RWPE2 (cell line): Measurements from ENCODE around the gene DNAH14.
"Not testable (repeated sequence)": the region's sequence is repeated elsewhere in the genome, so short reads cannot be mapped to it uniquely, and the experiment has no call there.

Experiments used
- ATAC-seq: fragments of 200-7000 bp; cut with Tn5 transposase; 3 replicates; pipeline ENCODE4 v1.9.1; 2021; ENCODE audit warnings: low read depth
- DNase-seq: peaks from one replicate; pipeline ENCODE4 v3.0.0-alpha.2; 2020; ENCODE audit warnings: low spot score
- H3K27ac ChIP-seq: fragments of 450-650 bp; 2 replicates; pipeline ENCODE4 v1.5.1; 2017; ENCODE audit warnings: mild to moderate bottlenecking; ENCODE audit not compliant: poor library complexity, severe bottlenecking
- H3K27me3 ChIP-seq: fragments of 250-450 bp; sonication (Bioruptor Pico); 2 replicates; pipeline ENCODE4 v1.5.1; 2021; ENCODE audit warnings: mild to moderate bottlenecking, moderate library complexity; ENCODE audit not compliant: insufficient read depth, poor library complexity, severe bottlenecking
- H3K36me3 ChIP-seq: fragments of 250-450 bp; sonication (Bioruptor Pico); 2 replicates; pipeline ENCODE4 v1.5.1; 2020; ENCODE audit warnings: low read depth, mild to moderate bottlenecking, moderate library complexity
- H3K4me1 ChIP-seq: fragments of 250-450 bp; sonication (Bioruptor Pico); 2 replicates; pipeline ENCODE4 v1.5.1; 2021; ENCODE audit warnings: mild to moderate bottlenecking, moderate library complexity; ENCODE audit not compliant: insufficient read depth, poor library complexity, severe bottlenecking
- H3K4me3 ChIP-seq: fragments of 250-450 bp; sonication (Bioruptor Pico); 2 replicates; pipeline ENCODE4 v1.5.1; 2021; ENCODE audit warnings: mild to moderate bottlenecking, moderate library complexity; ENCODE audit not compliant: severe bottlenecking
- H3K9me3 ChIP-seq: fragments of 250-450 bp; sonication (Bioruptor Pico); 2 replicates; pipeline ENCODE4 v1.5.1; 2021; ENCODE audit warnings: mild to moderate bottlenecking, moderate library complexity; ENCODE audit not compliant: severe bottlenecking
- TF ChIP-seq, protein P1 (sequence below): fragments of 450-650 bp; IDR thresholded peaks from one replicate; pipeline ENCODE4 v1.5.1; 2017; ENCODE audit warnings: mild to moderate bottlenecking, moderate library complexity; ENCODE audit not compliant: poor library complexity, severe bottlenecking

DNAH14 gene

GRCh38 chr1:224929335-224930237 lies at the start of gene DNAH14:
DNAH14 (plus strand) TSS chr1:224929675; CDS start chr1:224952703, 23,028 bp downstream.
- Histone ChIP-seq H3K27me3 (no peaks in the 10 kb centered on the region), H3K4me3 (peak within 1 kb of the TSS; percentile 74), H3K27ac (peak within 1 kb of the TSS; percentile 30), H3K9me3 (no peaks in the 10 kb centered on the region), H3K4me1 (no peaks in the 10 kb centered on the region), H3K36me3 (no peaks in the 10 kb centered on the region)
- ATAC-seq, result peak; percentile 98
- peak; percentile 57 for DNase-seq
- TF ChIP-seq, protein P1, sequence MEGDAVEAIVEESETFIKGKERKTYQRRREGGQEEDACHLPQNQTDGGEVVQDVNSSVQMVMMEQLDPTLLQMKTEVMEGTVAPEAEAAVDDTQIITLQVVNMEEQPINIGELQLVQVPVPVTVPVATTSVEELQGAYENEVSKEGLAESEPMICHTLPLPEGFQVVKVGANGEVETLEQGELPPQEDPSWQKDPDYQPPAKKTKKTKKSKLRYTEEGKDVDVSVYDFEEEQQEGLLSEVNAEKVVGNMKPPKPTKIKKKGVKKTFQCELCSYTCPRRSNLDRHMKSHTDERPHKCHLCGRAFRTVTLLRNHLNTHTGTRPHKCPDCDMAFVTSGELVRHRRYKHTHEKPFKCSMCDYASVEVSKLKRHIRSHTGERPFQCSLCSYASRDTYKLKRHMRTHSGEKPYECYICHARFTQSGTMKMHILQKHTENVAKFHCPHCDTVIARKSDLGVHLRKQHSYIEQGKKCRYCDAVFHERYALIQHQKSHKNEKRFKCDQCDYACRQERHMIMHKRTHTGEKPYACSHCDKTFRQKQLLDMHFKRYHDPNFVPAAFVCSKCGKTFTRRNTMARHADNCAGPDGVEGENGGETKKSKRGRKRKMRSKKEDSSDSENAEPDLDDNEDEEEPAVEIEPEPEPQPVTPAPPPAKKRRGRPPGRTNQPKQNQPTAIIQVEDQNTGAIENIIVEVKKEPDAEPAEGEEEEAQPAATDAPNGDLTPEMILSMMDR, result no peak

GRCh38 chr1:224880593-224881307 lies 48.7 kb upstream of the DNAH14 start:
- H3K27ac ChIP-seq, result no peak overlapping the region
- DNase-seq, result no peak
- TF ChIP-seq, protein P1, result no peak

DNA sequence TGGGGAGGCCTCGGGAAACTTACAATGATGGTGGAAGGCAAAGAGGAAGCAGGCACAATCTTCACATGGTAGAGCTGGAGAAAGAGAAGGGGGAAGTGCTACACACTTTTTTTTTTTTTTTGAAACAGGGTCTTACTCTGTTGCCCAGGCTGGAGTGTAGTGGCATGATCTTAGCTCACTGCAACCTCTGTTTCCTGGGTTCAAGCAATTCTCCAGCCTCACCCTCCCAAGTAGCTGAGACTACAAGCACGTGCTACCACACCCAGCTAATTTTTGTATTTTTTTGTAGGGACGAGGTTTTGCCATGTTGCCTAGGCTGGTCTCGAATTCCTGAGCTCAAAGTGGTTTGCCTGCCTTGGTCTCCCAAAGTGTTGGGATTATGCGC lies 48.2 kb upstream of the DNAH14 start:
- H3K27me3 ChIP-seq, DNase-seq, H3K9me3 ChIP-seq, H3K4me3 ChIP-seq, H3K27ac ChIP-seq, H3K4me1 ChIP-seq, ATAC-seq, H3K36me3 ChIP-seq: not testable (repeated sequence)

More at GRCh38 chr1:224880593-224881307, 48.7 kb upstream of the DNAH14 start:
- no peaks in the 10 kb centered on the region for H3K27me3 ChIP-seq
- ATAC-seq, result no peak
- no peaks in the 10 kb centered on the region for H3K9me3 ChIP-seq
- no peaks in the 10 kb centered on the region for H3K4me1 ChIP-seq
- no peak overlapping the region for H3K4me3 ChIP-seq
- H3K36me3 ChIP-seq, result no peaks in the 10 kb centered on the region

DNA sequence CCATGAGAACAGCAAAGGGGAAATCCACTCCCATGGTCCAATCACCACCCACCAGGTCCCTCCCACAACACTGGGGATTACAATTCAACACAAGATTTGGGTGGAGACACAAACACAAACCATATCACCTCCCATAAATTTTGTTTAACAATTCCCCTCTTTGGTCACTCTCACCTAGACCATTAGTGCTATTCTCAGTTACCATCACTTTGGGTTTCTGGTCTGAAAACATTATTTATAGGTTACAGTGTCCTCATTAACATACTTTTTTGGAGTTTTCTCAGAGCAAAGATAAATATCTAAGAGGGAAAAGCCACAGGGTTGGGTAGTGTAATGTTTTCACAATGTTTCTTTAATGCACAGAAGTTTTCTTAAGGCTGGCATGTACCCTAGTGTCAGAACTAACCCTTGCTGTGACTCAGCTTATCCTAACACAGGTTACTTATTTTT lies 47.7 kb upstream of the DNAH14 start:
- H3K27me3 ChIP-seq, result no peaks in the 10 kb centered on the region
- H3K4me3 ChIP-seq, result no peak overlapping the region
- DNase-seq (no peak), ATAC-seq (no peak)
- no peak overlapping the region for H3K27ac ChIP-seq
- H3K36me3 ChIP-seq, result no peaks in the 10 kb centered on the region
- TF ChIP-seq, protein P1, result no peak
- no peaks in the 10 kb centered on the region for H3K4me1 ChIP-seq
- H3K9me3 ChIP-seq, result no peaks in the 10 kb centered on the region

DNA sequence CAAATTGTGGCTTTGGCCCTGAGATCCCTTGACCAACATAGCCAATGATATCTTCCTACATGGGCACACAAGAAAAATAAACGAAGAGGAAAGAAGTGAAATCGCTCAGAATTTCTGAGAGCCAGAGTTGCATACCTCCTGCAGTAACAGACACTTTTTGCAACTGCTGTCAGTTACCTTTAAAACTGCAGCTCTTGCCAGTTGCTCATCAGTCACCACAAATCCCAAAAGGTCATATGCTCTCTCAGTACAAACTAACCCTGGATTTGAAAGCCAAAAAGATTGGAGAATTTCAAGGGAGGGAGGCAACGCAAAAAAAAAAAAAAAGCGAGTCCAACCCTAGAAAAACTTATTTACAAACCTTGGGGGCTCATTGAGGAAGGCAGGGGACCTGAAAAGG lies 47.2 kb upstream of the DNAH14 start:
- Histone ChIP-seq H3K4me1 (no peaks in the 10 kb centered on the region), H3K4me3 (no peak overlapping the region), H3K9me3 (no peaks in the 10 kb centered on the region), H3K27me3 (no peaks in the 10 kb centered on the region), H3K27ac (no peak overlapping the region), H3K36me3 (no peaks in the 10 kb centered on the region)
- TF ChIP-seq, protein P1, result no peak
- DNase-seq, result no peak
- no peak for ATAC-seq
